Glutamatergic neuron (in vitro differentiated cells): Measurements from ENCODE around the gene SPTBN1. TPM values are rescaled to one million over a fixed set of nuclear protein-coding genes. Genes with fewer than 3 reads are reported as not detected.

Source experiments
- DNase-seq: peaks from one replicate; pipeline ENCODE4 v3.0.0; 2022
- H3K27ac Mint-ChIP-seq: one replicate; pipeline ENCODE4 v1.8.0; 2020; ENCODE audit warnings: mild to moderate bottlenecking, mixed read lengths, inconsistent platforms; ENCODE audit not compliant: unreplicated experiment
- H3K27me3 Mint-ChIP-seq: one replicate; pipeline ENCODE4 v1.8.0; 2020; ENCODE audit warnings: mild to moderate bottlenecking, moderate library complexity, mixed read lengths, inconsistent platforms; ENCODE audit not compliant: unreplicated experiment
- H3K36me3 Mint-ChIP-seq: one replicate; pipeline ENCODE4 v1.8.0; 2020; ENCODE audit warnings: mild to moderate bottlenecking, mixed read lengths, inconsistent platforms; ENCODE audit not compliant: unreplicated experiment
- H3K4me1 Mint-ChIP-seq: one replicate; pipeline ENCODE4 v1.8.0; 2020; ENCODE audit warnings: mild to moderate bottlenecking, low read depth, mixed read lengths, inconsistent platforms; ENCODE audit not compliant: unreplicated experiment
- H3K4me3 Mint-ChIP-seq: one replicate; pipeline ENCODE4 v1.8.0; 2020; ENCODE audit warnings: mild to moderate bottlenecking, mixed read lengths, inconsistent platforms; ENCODE audit not compliant: unreplicated experiment
- H3K9me3 Mint-ChIP-seq: one replicate; pipeline ENCODE4 v1.8.0; 2020; ENCODE audit warnings: mild to moderate bottlenecking, moderate library complexity, mixed read lengths, inconsistent platforms; ENCODE audit not compliant: unreplicated experiment
- total RNA-seq: library from RNA; stranded (reverse); fragmentation: NEBNext Ultra II Directional; extraction: Animal tissue kit (Norgen Biotek cat#: 25700); gene quantifications from one replicate; pipeline ENCODE4 v1.2.1, GENCODE V29; 2021; ENCODE audit not compliant: unreplicated experiment
- TF ChIP-seq, protein P1 (sequence below): fragments of 200-600 bp; sonication (generic); IDR thresholded peaks from one replicate; pipeline ENCODE4 v1.5.0; 2021; ENCODE audit not compliant: partially characterized antibody, unreplicated experiment

The SPTBN1 gene
- total RNA-seq, 1 donor from 2014 or later = 385 TPM

DNA sequence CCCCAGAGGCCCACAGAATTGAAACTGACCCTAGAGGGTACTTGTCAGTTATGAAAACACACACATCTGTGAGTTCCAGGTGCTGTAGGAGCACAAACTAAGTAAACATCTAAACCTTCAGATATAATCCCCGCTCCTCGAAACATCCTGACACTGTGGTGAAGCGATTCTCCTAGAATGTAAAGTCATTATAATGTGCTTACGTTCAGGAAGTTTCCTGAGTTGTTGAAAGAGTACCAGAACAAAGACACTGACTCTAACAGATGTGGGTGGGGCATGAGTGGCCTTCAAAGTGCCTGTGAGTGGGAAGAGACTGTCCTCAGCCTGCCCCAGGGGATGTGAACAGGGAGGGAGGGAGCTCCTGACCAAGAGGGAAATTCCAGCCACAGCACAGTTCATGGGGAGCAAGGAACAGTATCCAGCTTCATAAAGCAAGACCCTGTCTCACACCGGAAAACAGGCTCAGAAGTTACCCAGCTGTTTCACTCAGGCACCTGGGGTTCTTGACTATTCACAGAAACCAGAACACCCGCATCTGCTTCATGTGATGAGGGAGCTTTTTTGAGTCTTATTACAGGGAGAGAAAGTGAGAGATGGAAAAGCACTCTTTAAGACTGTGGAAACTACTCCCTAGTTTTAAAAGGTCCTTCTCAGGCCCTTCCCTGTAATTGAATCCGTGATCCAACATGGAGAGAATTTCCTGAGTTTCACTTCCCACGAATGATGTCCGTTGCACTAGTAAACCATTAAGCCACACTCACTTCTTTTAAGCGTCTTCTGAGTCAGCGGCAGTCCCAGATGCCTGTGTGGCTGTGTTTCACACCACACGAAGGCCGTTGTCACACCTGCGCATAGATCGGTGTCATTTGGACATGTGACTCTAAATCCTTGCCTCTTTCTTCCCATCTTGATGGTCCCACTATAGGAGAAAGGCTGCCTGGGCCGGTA is 178.7 kb downstream of the SPTBN1 start:
- Mint-ChIP-seq H3K4me3 (peak overlapping the region; percentile 35), H3K27ac (peak overlapping the region; percentile 52), H3K9me3 (peaks cover 16% of the 10 kb centered on the region), H3K4me1 (peaks cover 26% of the 10 kb centered on the region), H3K27me3 (peaks cover 9% of the 10 kb centered on the region), H3K36me3 (peaks cover 19% of the 10 kb centered on the region)
- TF ChIP-seq, protein P1, sequence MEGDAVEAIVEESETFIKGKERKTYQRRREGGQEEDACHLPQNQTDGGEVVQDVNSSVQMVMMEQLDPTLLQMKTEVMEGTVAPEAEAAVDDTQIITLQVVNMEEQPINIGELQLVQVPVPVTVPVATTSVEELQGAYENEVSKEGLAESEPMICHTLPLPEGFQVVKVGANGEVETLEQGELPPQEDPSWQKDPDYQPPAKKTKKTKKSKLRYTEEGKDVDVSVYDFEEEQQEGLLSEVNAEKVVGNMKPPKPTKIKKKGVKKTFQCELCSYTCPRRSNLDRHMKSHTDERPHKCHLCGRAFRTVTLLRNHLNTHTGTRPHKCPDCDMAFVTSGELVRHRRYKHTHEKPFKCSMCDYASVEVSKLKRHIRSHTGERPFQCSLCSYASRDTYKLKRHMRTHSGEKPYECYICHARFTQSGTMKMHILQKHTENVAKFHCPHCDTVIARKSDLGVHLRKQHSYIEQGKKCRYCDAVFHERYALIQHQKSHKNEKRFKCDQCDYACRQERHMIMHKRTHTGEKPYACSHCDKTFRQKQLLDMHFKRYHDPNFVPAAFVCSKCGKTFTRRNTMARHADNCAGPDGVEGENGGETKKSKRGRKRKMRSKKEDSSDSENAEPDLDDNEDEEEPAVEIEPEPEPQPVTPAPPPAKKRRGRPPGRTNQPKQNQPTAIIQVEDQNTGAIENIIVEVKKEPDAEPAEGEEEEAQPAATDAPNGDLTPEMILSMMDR = no peak
- peak; percentile 43 for DNase-seq

DNA sequence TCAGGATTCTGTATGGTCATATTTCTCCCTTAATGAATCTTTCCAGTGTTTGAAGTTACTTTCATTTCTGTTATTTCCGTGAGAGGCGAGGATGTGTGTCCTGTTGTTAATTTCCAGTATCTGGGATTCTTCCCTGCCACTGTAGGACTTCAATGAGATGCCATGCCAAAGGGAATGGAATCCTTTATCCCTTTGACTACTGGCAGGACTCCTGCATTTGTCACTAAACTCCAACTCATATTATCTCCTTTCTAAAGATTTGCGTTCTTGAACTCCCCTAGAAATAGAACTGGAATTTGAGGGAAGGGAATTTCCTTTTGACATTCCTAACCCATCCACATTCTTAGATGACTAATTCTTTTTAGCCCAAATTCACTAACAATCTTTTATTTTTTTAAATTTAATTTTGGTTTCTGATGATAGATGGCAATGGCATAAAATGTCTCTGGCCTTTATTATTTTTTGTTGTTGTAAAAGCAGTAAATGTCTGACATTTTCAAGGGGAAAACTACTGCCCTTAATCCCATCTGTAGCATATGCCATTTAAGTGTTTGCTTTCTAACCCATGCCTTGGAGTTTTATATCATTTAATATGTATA is 179.5 kb downstream of the SPTBN1 start:
- H3K4me3 Mint-ChIP-seq = peak overlapping the region; percentile 9
- no peak for DNase-seq
- TF ChIP-seq, protein P1 = no peak
- peaks cover 5% of the 10 kb centered on the region for H3K27me3 Mint-ChIP-seq
- peaks cover 13% of the 10 kb centered on the region for H3K36me3 Mint-ChIP-seq
- no peak overlapping the region for H3K27ac Mint-ChIP-seq
- peaks cover 26% of the 10 kb centered on the region for H3K4me1 Mint-ChIP-seq
- H3K9me3 Mint-ChIP-seq = peaks cover 13% of the 10 kb centered on the region

DNA sequence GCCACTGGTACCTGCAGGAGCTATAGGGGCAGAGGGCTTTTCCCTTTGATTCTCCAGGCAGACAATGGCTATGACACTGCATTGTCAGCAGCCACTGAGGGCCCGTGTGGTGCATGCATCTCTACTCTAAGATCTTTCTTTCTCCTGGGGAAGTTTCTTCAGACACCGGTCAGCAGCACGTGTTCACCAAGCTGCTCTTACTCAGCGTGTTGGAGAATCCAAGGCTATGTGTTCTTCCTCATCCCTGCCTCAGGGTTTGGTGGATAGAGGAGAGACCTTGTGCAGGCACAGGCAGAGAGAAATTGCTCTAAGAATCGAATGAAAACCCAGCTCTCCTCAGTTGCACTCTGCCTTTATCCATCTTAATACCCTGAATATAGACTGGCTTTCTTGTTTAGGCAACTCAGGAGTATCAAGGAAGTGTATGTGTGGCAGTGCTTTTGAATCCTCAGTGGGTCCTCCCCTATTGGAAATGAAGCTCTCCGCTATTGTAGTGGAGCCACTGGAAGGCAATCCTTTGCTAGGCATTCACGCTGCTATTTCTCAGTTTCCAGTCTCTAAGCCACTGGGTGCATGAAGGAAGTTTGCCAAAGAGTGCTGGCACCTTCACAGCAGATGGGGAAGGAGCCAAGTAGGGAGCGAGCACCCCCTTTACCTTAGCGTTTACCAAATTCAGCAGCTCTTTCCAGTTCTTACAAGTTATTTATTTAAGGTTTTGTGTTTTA is 180.4 kb downstream of the SPTBN1 start:
- no peaks in the 10 kb centered on the region for H3K27me3 Mint-ChIP-seq
- peaks cover 28% of the 10 kb centered on the region for H3K4me1 Mint-ChIP-seq
- DNase-seq = no peak
- TF ChIP-seq, protein P1 = no peak
- peaks cover 10% of the 10 kb centered on the region for H3K9me3 Mint-ChIP-seq
- no peak overlapping the region for H3K4me3 Mint-ChIP-seq
- H3K27ac Mint-ChIP-seq = peak overlapping the region; percentile 60
- peaks cover 8% of the 10 kb centered on the region for H3K36me3 Mint-ChIP-seq

DNA sequence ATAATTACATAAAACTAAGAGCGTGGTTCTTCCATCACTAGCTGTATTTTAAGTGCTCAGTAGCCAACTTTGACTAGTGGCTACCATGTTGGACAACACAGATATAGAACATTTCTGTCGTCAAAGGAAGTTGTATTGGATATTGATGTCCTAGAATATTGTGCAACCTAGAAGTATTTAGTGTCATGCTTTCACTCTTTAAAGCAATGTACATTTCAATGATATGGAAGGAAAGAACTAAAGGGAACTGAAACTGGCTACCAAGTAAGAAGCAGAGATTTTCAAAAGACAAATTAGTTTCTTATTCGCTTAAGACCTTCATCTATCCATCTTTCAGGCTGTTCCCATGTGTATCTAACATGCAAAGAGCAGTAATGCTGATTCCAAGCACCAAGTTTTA is 182.0 kb downstream of the SPTBN1 start:
- peaks cover 10% of the 10 kb centered on the region for H3K9me3 Mint-ChIP-seq
- peaks cover 25% of the 10 kb centered on the region for H3K4me1 Mint-ChIP-seq
- peak overlapping the region; percentile 11 for H3K4me3 Mint-ChIP-seq
- peaks cover 4% of the 10 kb centered on the region for H3K36me3 Mint-ChIP-seq
- H3K27ac Mint-ChIP-seq = no peak overlapping the region
- no peaks in the 10 kb centered on the region for H3K27me3 Mint-ChIP-seq
- TF ChIP-seq, protein P1 = no peak
- DNase-seq = no peak
